Loucy (cell line): Measurements from ENCODE around the gene SORCS2.

ENCODE experiments used
- CTCF ChIP-seq: fragments of 200-600 bp; sonication (generic); conservative IDR thresholded peaks from 2 replicates; pipeline ENCODE4 v1.5.1; 2014; ENCODE audit warnings: mild to moderate bottlenecking, antibody characterized with exemption, low read length
- EZH2phosphoT487 ChIP-seq: fragments of 200-600 bp; IDR thresholded peaks from 2 replicates; pipeline ENCODE4 v1.6.1; 2018; ENCODE audit warnings: antibody characterized with exemption, mild to moderate bottlenecking, moderate library complexity, borderline replicate concordance

GRCh38 chr4:7773401-7774180 is 581.3 kb downstream of the SORCS2 start:
- TF ChIP-seq CTCF: no peak
- TF ChIP-seq EZH2phosphoT487: no peak
